PC-9 (cell line): ENCODE data around the gene NECAB3. TPM values are rescaled to one million over a fixed set of nuclear protein-coding genes. Genes with fewer than 3 reads are reported as not detected.
A peak's percentile ranks its signal among the peaks of the same experiment; 100 is the strongest.

Experiments used
- BruUV-seq: library from RNA; stranded (reverse); fragments of 400-500 nt; replicated peaks from 2 replicates; lab custom pipeline; 2021; lab: Mats Ljungman, UMichigan
- CTCF ChIA-PET: fragments of 300-600 bp; sonication (Branson Sonifier 250); formaldehyde crosslinking; loops from one replicate; lab custom pipeline; 2022; ENCODE audit warnings: antibody characterized with exemption; lab: Charles Lee
- POLR2A ChIA-PET: fragments of 300-600 bp; sonication (Branson Sonifier 250); formaldehyde crosslinking; loops from one replicate; lab custom pipeline; 2022; ENCODE audit warnings: antibody characterized with exemption; ENCODE audit not compliant: unreplicated experiment; lab: Charles Lee
- DNase-seq, 2 experiments: peaks; one replicate each; pipeline versions ENCODE4 v3.0.0 to v3.0.0-alpha.2; 2015 to 2022; ENCODE audit warnings: mixed read lengths in 1 of 2
- H2AFZ ChIP-seq: fragments of 200-600 bp; sonication (generic); 2 replicates; pipeline ENCODE4 v1.8.1; 2017; ENCODE audit warnings: antibody characterized with exemption
- H3F3A ChIP-seq: fragments of 200-600 bp; sonication (generic); 2 replicates; pipeline ENCODE4 v1.8.1; 2017; ENCODE audit warnings: antibody characterized with exemption, mild to moderate bottlenecking, low read depth; ENCODE audit not compliant: insufficient read depth
- H3K27ac ChIP-seq: fragments of 200-600 bp; sonication (generic); 2 replicates; pipeline ENCODE4 v1.6.1; 2016; ENCODE audit warnings: mixed run types
- H3K27me3 ChIP-seq: fragments of 200-600 bp; sonication (generic); 2 replicates; pipeline ENCODE4 v1.6.1; 2016; ENCODE audit warnings: low read depth, mixed run types; ENCODE audit not compliant: insufficient read depth
- H3K36me3 ChIP-seq: fragments of 200-600 bp; sonication (generic); 2 replicates; pipeline ENCODE4 v1.6.1; 2016; ENCODE audit warnings: low read depth, mixed run types
- H3K4me1 ChIP-seq: fragments of 200-600 bp; sonication (generic); replicated peaks from 2 replicates; pipeline ENCODE4 v1.6.1; 2016; ENCODE audit warnings: mixed run types; ENCODE audit not compliant: insufficient read depth
- H3K4me2 ChIP-seq: fragments of 200-600 bp; sonication (generic); 2 replicates; pipeline ENCODE4 v1.6.1; 2017; ENCODE audit warnings: mixed run types
- H3K4me3 ChIP-seq: fragments of 200-600 bp; sonication (generic); 2 replicates; pipeline ENCODE4 v1.6.1; 2016; ENCODE audit warnings: mixed run types
- H3K79me2 ChIP-seq: fragments of 200-600 bp; sonication (generic); 2 replicates; pipeline ENCODE4 v1.6.1; 2017; ENCODE audit warnings: low read depth, mixed run types
- H3K9me2 ChIP-seq: fragments of 200-600 bp; sonication (generic); 2 replicates; pipeline ENCODE4 v1.8.1; 2017; ENCODE audit warnings: mild to moderate bottlenecking; ENCODE audit not compliant: insufficient read depth
- H3K9me3 ChIP-seq: fragments of 200-600 bp; sonication (generic); 2 replicates; pipeline ENCODE4 v1.8.1; 2016; ENCODE audit warnings: low read depth; ENCODE audit not compliant: insufficient read depth
- H4K20me1 ChIP-seq: fragments of 200-600 bp; sonication (generic); 2 replicates; pipeline ENCODE4 v1.8.1; 2017; ENCODE audit not compliant: insufficient read depth
- CTCF ChIP-seq: fragments of 200-600 bp; sonication (generic); conservative IDR thresholded peaks from 2 replicates; pipeline ENCODE4 v1.6.1; 2017; ENCODE audit warnings: mixed run types, antibody characterized with exemption, mild to moderate bottlenecking, moderate library complexity
- EZH2 ChIP-seq: fragments of 200-600 bp; sonication (generic); IDR thresholded peaks from 2 replicates; pipeline ENCODE4 v1.8.0; 2017; ENCODE audit warnings: antibody characterized with exemption, low read depth
- intact Hi-C: fragments of 100-400 bp; cut with micrococcal nuclease; formaldehyde crosslinking; loops from one replicate; pipeline ENCODE4 v1.10.0; 2022; ENCODE audit not compliant: unreplicated experiment
- total RNA-seq: library from RNA; stranded (reverse); gene quantifications from 2 replicates; pipeline ENCODE4 v1.2.3, GENCODE V29; 2021

The NECAB3 gene
- total RNA-seq, 1 experiment from 2014 or later, result 72.1 TPM

DNA sequence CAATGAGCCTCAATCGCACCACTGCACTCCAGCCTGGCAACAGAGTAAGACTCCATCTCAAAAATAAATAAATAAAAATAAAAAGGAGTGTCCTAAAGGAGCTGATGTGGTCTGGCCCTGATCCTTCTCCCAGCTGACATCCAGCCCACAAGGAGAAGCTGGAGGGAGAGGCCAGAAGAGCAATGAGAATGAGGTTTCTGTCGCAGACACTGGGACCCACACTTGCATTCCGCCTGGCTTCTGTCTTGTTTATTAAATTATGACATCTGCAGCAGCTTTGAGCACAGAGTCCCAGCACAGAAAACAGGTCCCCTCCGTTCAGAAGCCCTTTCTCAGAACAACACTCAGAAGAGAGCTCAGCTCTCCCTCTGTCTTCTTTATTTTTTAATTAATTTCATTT is 22.2 kb upstream of the NECAB3 start:
- POLR2A ChIA-PET, result no interaction called here
- no peak overlapping the region for H3K4me2 ChIP-seq
- BruUV-seq, result no TSS peak
- intact Hi-C loops, result no loop called here
- H3K36me3 ChIP-seq, result no peaks in the 10 kb centered on the region
- no peaks in the 10 kb centered on the region for H3K4me1 ChIP-seq
- TF ChIP-seq CTCF, result no peak
- no peak for TF ChIP-seq EZH2
- no peaks in the 10 kb centered on the region for H4K20me1 ChIP-seq
- no peaks in the 10 kb centered on the region for H3K9me2 ChIP-seq
- no peaks in the 10 kb centered on the region for H3K79me2 ChIP-seq
- CTCF ChIA-PET, result no interaction called here
- no peak overlapping the region for H3K27ac ChIP-seq
- H3K4me3 ChIP-seq, result no peak overlapping the region
- no peak overlapping the region for H2AFZ ChIP-seq
- no peaks in the 10 kb centered on the region for H3F3A ChIP-seq
- DNase-seq, result no peak
- H3K27me3 ChIP-seq, result no peaks in the 10 kb centered on the region
- no peaks in the 10 kb centered on the region for H3K9me3 ChIP-seq

- Histone ChIP-seq H3K4me3 (no peak overlapping the region), H3K36me3 (no peaks in the 10 kb centered on the region), H3K4me1 (peaks cover 9% of the 10 kb centered on the region), H3F3A (no peaks in the 10 kb centered on the region), H3K4me2 (no peak overlapping the region), H4K20me1 (no peaks in the 10 kb centered on the region), H2AFZ (no peak overlapping the region), H3K9me3 (no peaks in the 10 kb centered on the region), H3K27ac (no peak overlapping the region), H3K79me2 (no peaks in the 10 kb centered on the region), H3K27me3 (no peaks in the 10 kb centered on the region), H3K9me2 (no peaks in the 10 kb centered on the region)
- POLR2A ChIA-PET, result interaction anchor here (0.6 kb wide), 1 partner anchor 16 kb away, joined by 21 read pairs; no protein-coding TSS in a partner anchor
- no TSS peak for BruUV-seq
- TF ChIP-seq EZH2, result no peak
- TF ChIP-seq CTCF, result no peak
- DNase-seq, result no peak
- intact Hi-C loops, result no loop called here
- CTCF ChIA-PET, result no interaction called here
These were observed 20.4 kb upstream of the NECAB3 start for GRCh38 chr20:33694639-33695012.

GRCh38 chr20:33693741-33694638 is 19.8 kb upstream of the NECAB3 start:
- no peaks in the 10 kb centered on the region for H3K79me2 ChIP-seq
- peak in 1 of 2 experiments; percentile 34 for DNase-seq
- no peaks in the 10 kb centered on the region for H3K36me3 ChIP-seq
- no peak overlapping the region for H3K4me3 ChIP-seq
- H3F3A ChIP-seq, result no peaks in the 10 kb centered on the region
- H3K27ac ChIP-seq, result no peak overlapping the region
- H2AFZ ChIP-seq, result no peak overlapping the region
- TF ChIP-seq CTCF, result no peak
- TF ChIP-seq EZH2, result no peak
- intact Hi-C loops, result no loop called here
- BruUV-seq, result no TSS peak
- no peaks in the 10 kb centered on the region for H4K20me1 ChIP-seq
- H3K4me1 ChIP-seq, result peaks cover 9% of the 10 kb centered on the region
- no peaks in the 10 kb centered on the region for H3K9me2 ChIP-seq
- no peak overlapping the region for H3K4me2 ChIP-seq
- no peaks in the 10 kb centered on the region for H3K9me3 ChIP-seq
- ChIA-PET CTCF (no interaction called here), POLR2A (no interaction called here)
- H3K27me3 ChIP-seq, result no peaks in the 10 kb centered on the region
